Stimulated activated naive CD8-positive, alpha-beta T cell treated with anti-CD3 and anti-CD28 coated beads, Interleukin-15, amount 100 ng/mL, for 72 hours (primary cell): ENCODE results near the gene SCAI.
"Not testable (repeated sequence)": the region's sequence is repeated elsewhere in the genome, so short reads cannot be mapped to it uniquely, and the experiment has no call there.

Source experiments
- ATAC-seq: fragments of 150-1000 bp; cut with Tn5 transposase; 2 replicates; pipeline ENCODE4 v1.10.0; 2021; ENCODE audit warnings: mild to moderate bottlenecking, moderate library complexity
- DNase-seq, 2 donors: peaks; one replicate each; pipeline ENCODE4 v3.0.0; 2021 to 2022
- H3K27ac Mint-ChIP-seq, 2 donors: one replicate each; pipeline ENCODE4 v1.8.0; 2022; ENCODE audit warnings: mild to moderate bottlenecking in 2 of 2, mixed read lengths in 2 of 2, moderate library complexity in 2 of 2
- H3K27me3 Mint-ChIP-seq: one replicate; pipeline ENCODE4 v1.8.0; 2022; ENCODE audit warnings: mixed read lengths
- H3K4me1 Mint-ChIP-seq: one replicate; pipeline ENCODE4 v1.8.0; 2022; ENCODE audit warnings: mild to moderate bottlenecking, mixed read lengths
- H3K4me3 Mint-ChIP-seq, 2 donors: one replicate each; pipeline ENCODE4 v1.8.0; 2022; ENCODE audit warnings: mild to moderate bottlenecking in 2 of 2, mixed read lengths in 2 of 2, moderate library complexity in 1 of 2
- H3K9me3 Mint-ChIP-seq, 2 donors: one replicate each; pipeline ENCODE4 v1.8.0; 2022; ENCODE audit warnings: mixed read lengths in 2 of 2

The SCAI gene

DNA sequence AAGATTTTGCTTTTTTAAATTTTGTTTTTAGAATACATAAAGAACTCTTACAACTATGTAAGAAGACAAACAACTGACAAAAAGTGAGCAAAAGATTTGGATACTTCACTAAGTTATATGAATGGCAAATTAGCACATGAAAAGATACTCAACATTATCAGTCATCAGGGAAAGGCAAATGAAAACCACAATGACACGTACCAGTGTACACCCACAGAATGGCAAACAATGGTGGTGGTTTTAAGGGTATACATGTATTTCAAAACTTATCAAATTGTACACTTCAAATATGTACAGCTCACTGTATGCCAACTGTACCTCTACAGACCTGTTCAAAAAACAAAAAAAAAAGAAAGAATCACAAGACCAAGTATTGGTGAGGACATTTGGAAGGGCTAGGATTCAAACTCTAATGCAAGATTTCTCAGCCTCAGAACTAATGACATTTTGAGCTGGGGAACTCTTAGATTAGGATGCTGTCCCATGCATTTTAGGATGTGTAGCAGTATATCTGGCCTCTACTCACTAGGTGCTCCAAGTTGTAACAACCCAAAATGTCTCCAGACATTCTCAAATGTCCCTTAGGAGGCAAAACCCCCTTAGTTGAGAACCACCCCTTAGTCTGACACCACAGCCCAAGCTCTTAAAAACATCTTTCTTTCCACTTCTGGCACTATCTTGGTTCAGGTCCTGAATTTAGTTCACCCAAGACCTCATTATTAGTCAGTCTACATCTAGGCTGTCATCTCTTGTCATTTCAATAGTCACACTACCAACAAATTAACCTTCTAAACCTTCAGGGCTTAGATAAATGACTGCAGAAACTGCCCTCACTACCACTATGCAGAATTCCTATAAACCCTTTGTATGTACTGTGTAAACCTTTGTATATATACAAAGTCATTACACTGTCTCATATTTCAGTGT lies 9.7 kb downstream of the SCAI start:
- Mint-ChIP-seq H3K9me3 (peaks cover 0 to 8% of the 10 kb centered on the region in 2 donors), H3K27me3 (no peaks in the 10 kb centered on the region), H3K27ac (peak overlapping the region in 1 of 2 donors; percentile 77), H3K4me3 (peak overlapping the region in 1 of 2 donors; percentile 37), H3K4me1 (peaks cover 24% of the 10 kb centered on the region)
- DNase-seq (no peak), ATAC-seq (peak; percentile 91)

- no peak overlapping the region for H3K4me3 Mint-ChIP-seq
- peaks cover 30% of the 10 kb centered on the region for H3K4me1 Mint-ChIP-seq
- no peak for ATAC-seq
- DNase-seq: no peak
- peaks cover 0 to 8% of the 10 kb centered on the region in 2 donors for H3K9me3 Mint-ChIP-seq
- H3K27ac Mint-ChIP-seq: no peak overlapping the region
- no peaks in the 10 kb centered on the region for H3K27me3 Mint-ChIP-seq
Observed at GRCh38 chr9:125131778-125132177, 11.6 kb downstream of the SCAI start.

GRCh38 chr9:125126019-125126746 lies 17.1 kb downstream of the SCAI start:
- H3K27ac Mint-ChIP-seq: peak overlapping the region; percentile 61 to 98
- peak; percentile 100 for ATAC-seq
- peak overlapping the region; percentile 58 to 72 for H3K4me3 Mint-ChIP-seq
- peaks cover 32% of the 10 kb centered on the region for H3K4me1 Mint-ChIP-seq
- no peaks in the 10 kb centered on the region for H3K9me3 Mint-ChIP-seq
- no peaks in the 10 kb centered on the region for H3K27me3 Mint-ChIP-seq
- peak; percentile 68 to 79 for DNase-seq

GRCh38 chr9:125125523-125125922 lies 17.8 kb downstream of the SCAI start:
- H3K4me1 Mint-ChIP-seq: peaks cover 38% of the 10 kb centered on the region
- no peaks in the 10 kb centered on the region for H3K9me3 Mint-ChIP-seq
- ATAC-seq: no peak
- peak overlapping the region in 1 of 2 donors; percentile 58 for H3K4me3 Mint-ChIP-seq
- DNase-seq: no peak
- H3K27ac Mint-ChIP-seq: peak overlapping the region in 1 of 2 donors; percentile 98
- no peaks in the 10 kb centered on the region for H3K27me3 Mint-ChIP-seq

DNA sequence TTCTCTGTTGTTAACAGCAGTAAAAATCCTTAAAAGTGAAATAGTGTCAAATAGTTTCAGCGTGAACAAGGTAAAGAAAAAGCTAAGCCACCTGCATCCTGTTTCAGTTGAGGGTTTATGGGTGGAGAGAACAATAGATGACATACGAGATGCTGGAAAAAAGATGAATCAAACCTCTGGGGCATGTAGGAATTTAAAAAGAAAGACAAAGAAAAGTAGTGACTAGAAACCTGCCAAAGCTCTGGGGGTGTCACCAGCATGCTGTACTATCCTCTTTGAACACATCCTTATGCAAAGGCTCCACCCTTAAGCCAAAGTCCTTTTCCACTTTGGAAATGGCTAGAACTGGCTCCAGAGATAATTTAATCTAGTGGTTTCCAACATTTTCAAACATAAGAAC lies 22.2 kb downstream of the SCAI start:
- no peak overlapping the region for H3K27ac Mint-ChIP-seq
- H3K9me3 Mint-ChIP-seq: no peaks in the 10 kb centered on the region
- peaks cover 46% of the 10 kb centered on the region for H3K4me1 Mint-ChIP-seq
- ATAC-seq: no peak
- DNase-seq: no peak
- H3K27me3 Mint-ChIP-seq: no peaks in the 10 kb centered on the region
- peak overlapping the region in 1 of 2 donors; percentile 57 for H3K4me3 Mint-ChIP-seq

DNA sequence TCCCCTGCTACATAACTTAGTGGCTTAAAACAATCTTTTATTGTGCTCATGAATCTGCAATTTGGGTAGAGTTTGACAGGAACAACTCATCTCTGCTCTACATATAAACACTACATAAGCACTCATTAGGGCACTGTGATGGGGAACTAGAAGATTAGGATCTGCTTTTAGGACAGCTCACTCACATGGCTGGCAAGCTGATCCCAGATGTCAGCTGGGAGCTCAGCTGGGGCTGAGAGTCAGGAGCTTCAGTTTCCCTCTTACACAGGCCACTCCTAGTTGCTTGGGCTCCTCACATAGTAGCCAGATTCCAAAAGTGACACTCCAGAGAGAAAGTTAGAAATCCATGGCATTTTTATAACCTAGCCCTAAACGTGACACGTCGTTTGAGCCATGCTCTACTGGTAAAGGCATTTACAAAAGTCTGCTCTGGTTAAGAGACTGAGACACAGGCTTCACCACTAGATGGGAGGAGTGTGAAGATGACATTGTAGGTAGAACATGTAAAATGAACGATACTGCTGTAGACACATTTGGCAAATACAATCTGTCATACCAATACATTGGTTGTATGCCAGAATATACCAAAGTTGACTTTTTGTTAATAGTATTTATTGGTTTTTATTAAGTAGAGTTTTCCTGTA lies 23.6 kb downstream of the SCAI start:
- H3K4me3 Mint-ChIP-seq: no peak overlapping the region
- H3K27ac Mint-ChIP-seq: no peak overlapping the region
- DNase-seq (no peak), ATAC-seq (no peak)
- peaks cover 36% of the 10 kb centered on the region for H3K4me1 Mint-ChIP-seq
- no peaks in the 10 kb centered on the region for H3K9me3 Mint-ChIP-seq
- no peaks in the 10 kb centered on the region for H3K27me3 Mint-ChIP-seq

- peaks cover 31% of the 10 kb centered on the region for H3K4me1 Mint-ChIP-seq
- not testable (repeated sequence) for H3K9me3 Mint-ChIP-seq, H3K4me3 Mint-ChIP-seq, DNase-seq, ATAC-seq, H3K27me3 Mint-ChIP-seq
- peak overlapping the region in 1 of 2 donors; percentile 67 for H3K27ac Mint-ChIP-seq
Observed at GRCh38 chr9:125118696-125119095, 24.6 kb downstream of the SCAI start.

DNA sequence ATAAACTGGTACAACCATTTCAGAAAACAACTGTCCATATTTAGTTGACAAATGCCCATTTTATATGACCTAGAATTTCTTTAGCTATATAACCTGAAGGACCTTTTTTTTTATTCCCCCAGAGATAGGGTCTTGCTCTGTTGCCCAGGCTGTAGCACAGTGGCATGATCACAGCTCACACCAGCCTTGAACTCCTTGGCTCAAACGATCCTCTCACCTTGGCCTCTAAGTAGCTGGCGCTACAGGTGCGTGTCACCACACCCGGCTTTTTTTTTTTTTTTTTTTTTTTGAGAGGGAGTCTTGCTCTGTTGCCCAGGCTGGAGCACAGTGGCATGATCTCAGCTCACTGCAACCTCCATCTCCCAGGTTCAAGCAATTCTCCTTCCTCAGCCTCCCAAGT lies 28.8 kb downstream of the SCAI start:
- not testable (repeated sequence) for DNase-seq, ATAC-seq, H3K9me3 Mint-ChIP-seq, H3K27ac Mint-ChIP-seq, H3K27me3 Mint-ChIP-seq, H3K4me3 Mint-ChIP-seq
- peaks cover 15% of the 10 kb centered on the region for H3K4me1 Mint-ChIP-seq

- Mint-ChIP-seq H3K9me3 (peaks cover 0 to 9% of the 10 kb centered on the region in 2 donors), H3K4me3 (no peak overlapping the region), H3K4me1 (peaks cover 5% of the 10 kb centered on the region), H3K27ac (no peak overlapping the region), H3K27me3 (no peaks in the 10 kb centered on the region)
- no peak for ATAC-seq
- DNase-seq: no peak
Observed at GRCh38 chr9:125110464-125110863, 32.9 kb downstream of the SCAI start.

GRCh38 chr9:125108541-125108940 lies 34.8 kb downstream of the SCAI start:
- not testable (repeated sequence) for H3K9me3 Mint-ChIP-seq

DNA sequence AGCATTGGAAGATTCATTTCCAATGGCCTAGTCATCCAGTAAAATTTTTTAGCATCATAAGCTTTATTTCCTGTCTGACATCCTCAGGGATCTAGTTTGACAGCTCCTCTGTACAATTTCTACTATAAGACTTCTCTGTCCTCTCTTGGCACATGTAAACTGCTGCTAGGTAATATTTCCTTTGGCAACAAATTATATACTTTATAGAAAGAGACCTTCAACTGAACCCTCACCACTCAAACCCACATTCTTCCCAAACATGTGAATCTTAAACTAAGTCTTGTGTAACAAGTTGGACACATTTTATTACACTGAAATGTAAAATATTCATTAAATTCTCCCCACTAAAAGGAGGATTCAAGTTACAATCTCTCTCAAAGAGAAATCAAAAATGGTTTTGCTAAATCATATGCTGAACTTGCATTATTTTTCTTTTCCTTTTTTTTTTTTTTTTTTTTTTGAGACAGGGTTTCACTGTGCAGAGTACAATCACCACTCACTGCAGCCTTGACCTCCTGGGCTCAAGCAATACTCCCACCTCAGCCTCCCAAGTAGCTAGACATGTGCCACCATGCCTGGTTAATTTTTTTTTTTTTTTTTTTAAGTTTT lies 36.9 kb downstream of the SCAI start:
- no peaks in the 10 kb centered on the region for H3K27me3 Mint-ChIP-seq
- DNase-seq (no peak), ATAC-seq (no peak)
- H3K4me1 Mint-ChIP-seq: peaks cover 12% of the 10 kb centered on the region
- H3K27ac Mint-ChIP-seq: peak overlapping the region in 1 of 2 donors; percentile 30
- no peak overlapping the region for H3K4me3 Mint-ChIP-seq
- peaks cover 0 to 2% of the 10 kb centered on the region in 2 donors for H3K9me3 Mint-ChIP-seq

More at GRCh38 chr9:125108541-125108940, 34.8 kb downstream of the SCAI start:
- not testable (repeated sequence) for H3K4me3 Mint-ChIP-seq, ATAC-seq, DNase-seq, H3K4me1 Mint-ChIP-seq, H3K27ac Mint-ChIP-seq, H3K27me3 Mint-ChIP-seq

DNA sequence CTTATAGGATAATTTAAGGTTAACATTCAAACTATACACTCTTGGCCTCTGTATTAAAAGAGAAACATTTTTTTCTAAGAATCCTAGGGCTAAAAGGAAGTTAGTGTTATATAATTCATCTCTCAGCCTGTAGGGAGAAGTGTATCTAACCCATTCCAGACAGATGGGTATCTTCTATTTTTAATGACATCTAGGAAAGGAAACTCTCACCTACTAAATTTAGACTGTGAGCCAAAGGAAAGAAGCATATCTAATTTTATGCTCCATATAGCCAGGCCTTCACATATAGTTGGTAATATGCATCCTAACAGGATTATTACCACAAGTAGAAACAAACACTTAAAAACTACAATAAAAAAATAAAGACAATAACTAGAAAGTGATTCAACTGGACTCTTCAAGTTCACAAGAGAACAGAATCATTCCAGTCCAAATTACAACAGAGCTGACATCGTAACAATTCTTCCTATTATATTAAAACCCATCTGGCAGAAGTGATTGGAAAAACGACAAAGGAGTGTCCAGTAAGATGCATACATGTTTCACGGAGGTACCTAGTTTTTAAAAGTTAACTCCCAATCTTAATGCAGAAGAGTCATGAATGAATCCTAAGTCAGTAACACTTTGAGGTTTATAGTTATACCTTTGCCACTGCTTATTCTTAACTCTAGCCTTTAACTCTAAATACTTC lies 39.4 kb downstream of the SCAI start:
- ATAC-seq (no peak), DNase-seq (no peak)
- Mint-ChIP-seq H3K9me3 (no peaks in the 10 kb centered on the region), H3K4me3 (no peak overlapping the region), H3K4me1 (peaks cover 12% of the 10 kb centered on the region), H3K27me3 (no peaks in the 10 kb centered on the region), H3K27ac (no peak overlapping the region)

- no peak overlapping the region for H3K4me3 Mint-ChIP-seq
- no peak for ATAC-seq
- DNase-seq: no peak
- peaks cover 12% of the 10 kb centered on the region for H3K4me1 Mint-ChIP-seq
- H3K27ac Mint-ChIP-seq: no peak overlapping the region
- no peaks in the 10 kb centered on the region for H3K27me3 Mint-ChIP-seq
- no peaks in the 10 kb centered on the region for H3K9me3 Mint-ChIP-seq
Observed at GRCh38 chr9:125103021-125103420, 40.3 kb downstream of the SCAI start.

DNA sequence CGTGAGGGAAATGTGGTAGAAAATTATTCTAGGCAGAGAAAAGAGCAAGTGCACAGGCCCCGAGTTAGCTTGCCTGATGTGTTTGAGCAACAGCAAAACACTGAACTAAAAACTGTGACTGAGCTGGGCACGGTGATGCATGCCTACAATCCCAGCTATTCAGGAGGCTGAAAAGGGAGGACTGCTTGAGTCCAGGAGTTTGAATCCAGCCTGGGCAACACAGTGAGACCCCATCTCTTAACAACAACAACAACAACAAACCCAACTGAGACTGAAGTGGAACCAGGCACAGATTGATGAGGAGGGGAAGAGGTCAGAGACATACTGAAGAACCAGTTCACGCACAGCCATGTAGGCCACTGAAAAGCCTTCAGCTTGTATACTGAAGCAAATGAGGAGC lies 42.5 kb downstream of the SCAI start:
- Mint-ChIP-seq H3K9me3 (peaks cover 9 to 10% of the 10 kb centered on the region in 2 donors), H3K4me1 (peaks cover 12% of the 10 kb centered on the region), H3K27me3 (no peaks in the 10 kb centered on the region), H3K4me3 (no peak overlapping the region), H3K27ac (no peak overlapping the region)
- ATAC-seq (no peak), DNase-seq (no peak)

DNA sequence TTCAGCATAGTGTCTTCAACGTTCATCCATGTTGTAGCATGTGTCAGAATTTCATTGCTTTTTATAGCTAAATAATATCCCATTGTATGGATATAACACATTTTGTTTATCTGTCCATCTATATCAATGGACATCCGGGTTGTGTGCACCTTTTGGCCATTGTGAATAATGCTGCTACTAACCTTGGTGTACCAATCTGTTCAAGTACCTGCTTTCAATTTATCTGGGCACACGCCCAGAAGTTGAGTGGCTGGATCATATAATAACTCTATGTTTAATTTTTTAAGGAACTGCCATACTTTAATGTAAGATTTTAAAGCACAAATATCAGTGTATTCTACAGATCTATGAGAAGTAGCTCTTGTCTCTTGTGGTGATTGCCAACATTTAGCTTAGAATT lies 43.5 kb downstream of the SCAI start:
- Mint-ChIP-seq H3K4me1 (peaks cover 12% of the 10 kb centered on the region), H3K4me3 (no peak overlapping the region), H3K27ac (no peak overlapping the region), H3K27me3 (no peaks in the 10 kb centered on the region), H3K9me3 (peaks cover 12 to 16% of the 10 kb centered on the region in 2 donors)
- no peak for DNase-seq
- no peak for ATAC-seq
